HCT116 (cell line): ENCODE data around the gene VANGL2. TPM values are rescaled to one million over a fixed set of nuclear protein-coding genes. Genes with fewer than 3 reads are reported as not detected.

Source experiments
- ATAC-seq: fragments of 200-7000 bp; cut with Tn5 transposase; 2 replicates; pipeline ENCODE4 v1.9.1; 2020; ENCODE audit warnings: mild to moderate bottlenecking, moderate library complexity
- BruUV-seq: library from RNA; stranded (reverse); fragments of 400-500 nt; replicated peaks from 2 replicates; lab custom pipeline; 2021; lab: Mats Ljungman, UMichigan
- CTCF ChIA-PET: fragments of 300-600 bp; sonication (Branson Sonifier 250); formaldehyde crosslinking; loops from one replicate; lab custom pipeline; 2021; ENCODE audit warnings: antibody characterized with exemption; lab: Charles Lee
- POLR2A ChIA-PET: fragments of 300-600, 350-600 bp; sonication (Branson Sonifier 250); formaldehyde crosslinking; loops from one replicate; lab custom pipeline; 2021; ENCODE audit warnings: antibody characterized with exemption; lab: Charles Lee
- RAD21 ChIA-PET, 2 experiments: fragments of 300-600 bp; sonication (Branson Sonifier 250); formaldehyde crosslinking; loops; one replicate each; lab custom pipeline; 2023; ENCODE audit warnings: low total read pairs in 2 of 2; ENCODE audit not compliant: uncharacterized antibody in 2 of 2, unreplicated experiment in 2 of 2, low non-redundant PET in 1 of 2; lab: Charles Lee
- DNase-seq: peaks from one replicate; pipeline ENCODE4 v3.0.0-alpha.2; 2010; ENCODE audit warnings: low read depth, low spot score
- H2AFZ ChIP-seq: fragments of 200-600 bp; shearing (Covaris generic), sonication (generic); 2 replicates; pipeline ENCODE4 v1.6.1; 2017; ENCODE audit warnings: low read depth, mixed run types, mixed read lengths, antibody characterized with exemption, low read length; ENCODE audit not compliant: poor library complexity, severe bottlenecking
- H3K27ac ChIP-seq: 2 replicates; pipeline ENCODE4 v1.5.1; 2012; ENCODE audit warnings: low read depth, low read length
- H3K27me3 ChIP-seq: fragments of 200-600 bp; sonication (generic); 2 replicates; pipeline ENCODE4 v1.6.1; 2016; ENCODE audit warnings: mixed run types, low read length, mixed read lengths; ENCODE audit not compliant: insufficient read depth
- H3K36me3 ChIP-seq, 2 experiments: fragments of 200-500 bp in 1 of 2; fragments of 200-600 bp in 1 of 2; sonication (Bioruptor generic) in 1 of 2; sonication (generic) in 1 of 2; 2 replicates each; pipeline versions ENCODE4 v1.5.1 to v1.6.1; 2014 to 2016; ENCODE audit warnings: low read length in 2 of 2, inconsistent platforms in 1 of 2, mixed read lengths in 1 of 2, mixed run types in 1 of 2; ENCODE audit not compliant: insufficient read depth in 2 of 2, control insufficient read depth in 1 of 2
- H3K4me1 ChIP-seq, 2 experiments: fragments of 200-600 bp in 1 of 2; sonication (generic) in 1 of 2; 2 replicates each; pipeline versions ENCODE4 v1.5.1 to v1.6.1; 2012 to 2017; ENCODE audit warnings: low read length in 2 of 2, inconsistent platforms in 1 of 2, mild to moderate bottlenecking in 1 of 2, mixed read lengths in 1 of 2, mixed run types in 1 of 2, moderate library complexity in 1 of 2; ENCODE audit not compliant: insufficient read depth in 2 of 2, control insufficient read depth in 1 of 2
- H3K4me2 ChIP-seq: fragments of 200-600 bp; sonication (generic); 2 replicates; pipeline ENCODE4 v1.6.1; 2017; ENCODE audit warnings: mixed run types, low read length, mixed read lengths
- H3K4me3 ChIP-seq, 2 experiments: fragments of 200-600 bp in 1 of 2; sonication (generic) in 1 of 2; replicated peaks in 1 of 2; 2 replicates each; pipeline ENCODE4 v1.5.1; 2011 to 2016; ENCODE audit warnings: low read length in 2 of 2, control low read depth in 1 of 2, low read depth in 1 of 2, mild to moderate bottlenecking in 1 of 2, mixed read lengths in 1 of 2, mixed run types in 1 of 2
- H3K79me2 ChIP-seq: fragments of 200-600 bp; sonication (generic); 2 replicates; pipeline ENCODE4 v1.6.1; 2017; ENCODE audit warnings: mild to moderate bottlenecking, mixed run types, low read length, moderate library complexity, mixed read lengths; ENCODE audit not compliant: insufficient read depth
- H3K9ac ChIP-seq: fragments of 200-600 bp; sonication (generic); 2 replicates; pipeline ENCODE4 v1.6.1; 2016; ENCODE audit warnings: low read length, mixed read lengths
- H3K9me2 ChIP-seq: fragments of 200-600 bp; sonication (generic), shearing (Covaris generic); 2 replicates; pipeline ENCODE4 v1.6.1; 2017; ENCODE audit warnings: mixed run types, mild to moderate bottlenecking, moderate library complexity; ENCODE audit not compliant: insufficient read depth
- H3K9me3 ChIP-seq, 2 experiments: fragments of 200-500 bp in 1 of 2; fragments of 200-600 bp in 1 of 2; sonication (Bioruptor generic) in 1 of 2; sonication (generic) in 1 of 2; 2 replicates each; pipeline ENCODE4 v1.6.1; 2014 to 2017; ENCODE audit warnings: low read length in 2 of 2, mixed read lengths in 2 of 2, inconsistent platforms in 1 of 2, low read depth in 1 of 2, mild to moderate bottlenecking in 1 of 2, mixed run types in 1 of 2, moderate library complexity in 1 of 2; ENCODE audit not compliant: control insufficient read depth in 1 of 2, insufficient read depth in 1 of 2
- H4K20me1 ChIP-seq: fragments of 200-600 bp; sonication (generic), shearing (Covaris generic); 2 replicates; pipeline ENCODE4 v1.6.1; 2017; ENCODE audit warnings: mixed run types, mild to moderate bottlenecking, moderate library complexity; ENCODE audit not compliant: insufficient read depth
- CBX3 ChIP-seq: IDR thresholded peaks from 2 replicates; pipeline ENCODE4 v1.6.1; 2012; ENCODE audit warnings: low read depth
- CEBPB ChIP-seq: IDR thresholded peaks from 2 replicates; pipeline ENCODE4 v1.6.1; 2012; ENCODE audit warnings: low read depth
- CTCF ChIP-seq, 3 experiments: fragments of 200-600 bp in 1 of 3; sonication (generic) in 1 of 3; IDR thresholded peaks in 2 of 3; conservative IDR thresholded peaks in 1 of 3; 2 replicates each; pipeline ENCODE4 v1.5.1; 2012 to 2017; ENCODE audit warnings: low read depth in 2 of 3, low read length in 2 of 3, antibody characterized with exemption in 1 of 3, borderline replicate concordance in 1 of 3, control low read depth in 1 of 3, mild to moderate bottlenecking in 1 of 3, mixed read lengths in 1 of 3, mixed run types in 1 of 3, moderate library complexity in 1 of 3; ENCODE audit not compliant: insufficient read depth in 1 of 3
- EGR1 ChIP-seq: IDR thresholded peaks from 2 replicates; pipeline ENCODE4 v1.6.1; 2012; ENCODE audit warnings: low read depth
- ELF1 ChIP-seq: IDR thresholded peaks from 2 replicates; pipeline ENCODE4 v1.6.1; 2012; ENCODE audit warnings: low read depth, borderline replicate concordance
- EZH2phosphoT487 ChIP-seq: fragments of 200-600 bp; IDR thresholded peaks from 2 replicates; pipeline ENCODE4 v1.6.1; 2018; ENCODE audit warnings: antibody characterized with exemption, borderline replicate concordance
- FOSL1 ChIP-seq: IDR thresholded peaks from 2 replicates; pipeline ENCODE4 v1.6.1; 2012; ENCODE audit warnings: low read depth
- JUND ChIP-seq: IDR thresholded peaks from 2 replicates; pipeline ENCODE4 v1.6.1; 2012
- MAX ChIP-seq: IDR thresholded peaks from 2 replicates; pipeline ENCODE4 v1.6.1; 2012
- POLR2A ChIP-seq: IDR thresholded peaks from 2 replicates; pipeline ENCODE4 v1.7.0; 2011; ENCODE audit warnings: borderline replicate concordance; ENCODE audit not compliant: insufficient read depth, insufficient read length; ENCODE audit errors: extremely low read depth
- POLR2AphosphoS5 ChIP-seq: IDR thresholded peaks from 2 replicates; pipeline ENCODE4 v1.6.1; 2011; ENCODE audit warnings: mild to moderate bottlenecking, low read depth, low read length, moderate library complexity
- REST ChIP-seq: IDR thresholded peaks from 2 replicates; pipeline ENCODE4 v1.6.1; 2012; ENCODE audit warnings: low read depth
- SIN3A ChIP-seq: IDR thresholded peaks from 2 replicates; pipeline ENCODE4 v1.6.1; 2012; ENCODE audit warnings: low read depth
- SP1 ChIP-seq: IDR thresholded peaks from 2 replicates; pipeline ENCODE4 v1.6.1; 2012; ENCODE audit warnings: low read depth
- SRF ChIP-seq: IDR thresholded peaks from 2 replicates; pipeline ENCODE4 v1.6.1; 2012; ENCODE audit warnings: low read depth
- TCF7L2 ChIP-seq: IDR thresholded peaks from 2 replicates; pipeline ENCODE4 v1.7.0; 2011; ENCODE audit warnings: borderline replicate concordance, inconsistent platforms; ENCODE audit not compliant: insufficient read depth, insufficient read length; ENCODE audit errors: extremely low read depth
- YY1 ChIP-seq: IDR thresholded peaks from 2 replicates; pipeline ENCODE4 v1.6.1; 2011; ENCODE audit warnings: low read length, low read depth, moderate library complexity, mild to moderate bottlenecking; ENCODE audit not compliant: insufficient replicate concordance; ENCODE audit errors: extremely low read depth
- ZBTB33 ChIP-seq: IDR thresholded peaks from 2 replicates; pipeline ENCODE4 v1.6.1; 2011; ENCODE audit warnings: mild to moderate bottlenecking, low read length, moderate library complexity; ENCODE audit not compliant: insufficient replicate concordance; ENCODE audit errors: extremely low read depth
- ZNF274 ChIP-seq: fragments of 200-500 bp; sonication (Bioruptor generic); IDR thresholded peaks from 2 replicates; pipeline ENCODE4 v1.6.1; 2014; ENCODE audit warnings: mild to moderate bottlenecking, low read depth, low read length, inconsistent platforms
- intact Hi-C: fragments of 100-400 bp; cut with micrococcal nuclease; formaldehyde crosslinking; loops from 2 replicates; pipeline ENCODE4 v1.10.0; 2022
- total RNA-seq: library from RNA; stranded (reverse); gene quantifications from one replicate; pipeline ENCODE4 v1.2.1, GENCODE V29; 2021; ENCODE audit not compliant: unreplicated experiment
- TF ChIP-seq, protein P1 (sequence below): IDR thresholded peaks from 2 replicates; pipeline ENCODE4 v1.6.1; 2012

The VANGL2 gene
- total RNA-seq, 1 experiment from 2014 or later, result 1.1 TPM

DNA sequence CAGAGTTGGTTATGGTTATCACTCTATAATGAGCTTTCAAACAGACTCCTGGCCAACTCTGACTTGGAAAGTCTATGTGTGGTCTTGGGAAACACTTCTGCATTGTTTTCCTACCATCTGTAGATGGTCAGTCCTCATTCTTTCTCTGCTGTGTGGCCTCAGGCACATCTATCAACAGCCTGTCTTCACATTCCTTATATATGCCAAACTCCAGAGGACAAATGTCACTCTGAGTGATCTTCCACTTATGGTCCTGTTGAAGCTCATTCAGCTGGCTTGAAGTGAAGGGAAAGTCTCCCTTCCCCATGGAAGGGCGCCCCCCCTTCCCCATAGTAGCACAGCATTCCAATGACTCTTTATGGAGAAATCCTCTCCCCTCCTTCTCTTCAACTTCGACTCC, 58.7 kb downstream of the VANGL2 start:
- Histone ChIP-seq H4K20me1 (no peaks in the 10 kb centered on the region), H3K36me3 (no peaks in the 10 kb centered on the region), H3K27ac (no peak overlapping the region), H3K4me1 (peaks cover 2 to 7% of the 10 kb centered on the region in 2 experiments; a peak in 1 of 4 replicates), H3K4me2 (no peak overlapping the region)
- POLR2A ChIA-PET, result no interaction called here
- CTCF ChIA-PET, result no interaction called here
- ATAC-seq (no peak), DNase-seq (no peak)
- TF ChIP-seq CEBPB (no peak), JUND (no peak), EGR1 (no peak), POLR2AphosphoS5 (no peak), ZNF274 (no peak), SIN3A (no peak), FOSL1 (no peak), YY1 (no peak), REST (no peak), MAX (no peak), TCF7L2 (no peak), SRF (no peak), SP1 (no peak), ELF1 (no peak), ZBTB33 (no peak), CTCF (IDR thresholded peaks at IDR 0.05 in 2 of 3, conservative IDR thresholded peaks at IDR 0.05 in 1 of 3; ENCODE audit: borderline replicate concordance in 1 of 3, insufficient read depth in 1 of 3, low read depth in 2 of 3, low read length in 2 of 3) (no peak), EZH2phosphoT487 (no peak), POLR2A (no peak), CBX3 (no peak)
- TF ChIP-seq, protein P1, sequence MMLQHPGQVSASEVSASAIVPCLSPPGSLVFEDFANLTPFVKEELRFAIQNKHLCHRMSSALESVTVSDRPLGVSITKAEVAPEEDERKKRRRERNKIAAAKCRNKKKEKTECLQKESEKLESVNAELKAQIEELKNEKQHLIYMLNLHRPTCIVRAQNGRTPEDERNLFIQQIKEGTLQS, result no peak
- TF ChIP-seq, all 23 proteins: peak for 0
- RAD21 ChIA-PET, result no interaction called here
- H3K4me3 ChIP-seq, result no peak overlapping the region
- intact Hi-C loops, result no loop called here
- H3K27me3 ChIP-seq, result no peaks in the 10 kb centered on the region
- no peaks in the 10 kb centered on the region for H3K9me3 ChIP-seq
- H3K9me2 ChIP-seq, result no peaks in the 10 kb centered on the region
- no peak overlapping the region for H3K9ac ChIP-seq
- no TSS peak for BruUV-seq
- H3K79me2 ChIP-seq, result no peaks in the 10 kb centered on the region
- no peak overlapping the region for H2AFZ ChIP-seq
